GM12865 (cell line): ENCODE data around the gene VGF.
"Not testable (repeated sequence)": the region's sequence is repeated elsewhere in the genome, so short reads cannot be mapped to it uniquely, and the experiment has no call there.

Experiments
- DNase-seq: peaks from one replicate; pipeline ENCODE4 v3.0.0; 2010; ENCODE audit warnings: low read depth
- H3K4me3 ChIP-seq: 2 replicates; pipeline ENCODE4 v1.5.1; 2011; ENCODE audit warnings: mild to moderate bottlenecking, low read depth, low read length, control low read depth
- TF ChIP-seq, protein P1 (sequence below): IDR thresholded peaks from 2 replicates; pipeline ENCODE4 v1.5.1; 2011; ENCODE audit warnings: low read length, control low read depth, low read depth, inconsistent platforms; ENCODE audit not compliant: insufficient read depth; ENCODE audit errors: missing control alignments

The VGF gene

DNA sequence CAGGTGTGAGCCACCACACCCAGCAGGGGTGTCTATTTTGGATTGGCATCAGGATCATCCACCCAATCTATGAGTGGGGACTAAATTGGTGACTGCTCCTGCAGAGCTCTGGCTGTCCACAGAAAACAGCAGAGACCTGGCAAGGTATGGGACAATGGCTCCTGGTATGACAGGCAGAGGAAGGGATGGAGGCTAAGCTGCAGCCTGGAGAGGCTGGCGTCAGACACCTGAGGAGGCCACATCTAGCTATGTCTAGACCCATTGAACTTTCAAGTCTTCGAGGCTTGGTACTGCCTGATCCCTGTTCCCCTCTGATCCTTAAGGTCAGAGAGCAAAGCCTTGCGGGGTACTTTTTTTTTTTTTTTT is 41.7 kb downstream of the VGF start:
- TF ChIP-seq, protein P1, sequence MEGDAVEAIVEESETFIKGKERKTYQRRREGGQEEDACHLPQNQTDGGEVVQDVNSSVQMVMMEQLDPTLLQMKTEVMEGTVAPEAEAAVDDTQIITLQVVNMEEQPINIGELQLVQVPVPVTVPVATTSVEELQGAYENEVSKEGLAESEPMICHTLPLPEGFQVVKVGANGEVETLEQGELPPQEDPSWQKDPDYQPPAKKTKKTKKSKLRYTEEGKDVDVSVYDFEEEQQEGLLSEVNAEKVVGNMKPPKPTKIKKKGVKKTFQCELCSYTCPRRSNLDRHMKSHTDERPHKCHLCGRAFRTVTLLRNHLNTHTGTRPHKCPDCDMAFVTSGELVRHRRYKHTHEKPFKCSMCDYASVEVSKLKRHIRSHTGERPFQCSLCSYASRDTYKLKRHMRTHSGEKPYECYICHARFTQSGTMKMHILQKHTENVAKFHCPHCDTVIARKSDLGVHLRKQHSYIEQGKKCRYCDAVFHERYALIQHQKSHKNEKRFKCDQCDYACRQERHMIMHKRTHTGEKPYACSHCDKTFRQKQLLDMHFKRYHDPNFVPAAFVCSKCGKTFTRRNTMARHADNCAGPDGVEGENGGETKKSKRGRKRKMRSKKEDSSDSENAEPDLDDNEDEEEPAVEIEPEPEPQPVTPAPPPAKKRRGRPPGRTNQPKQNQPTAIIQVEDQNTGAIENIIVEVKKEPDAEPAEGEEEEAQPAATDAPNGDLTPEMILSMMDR: no peak
- H3K4me3 ChIP-seq: no peak overlapping the region
- DNase-seq: no peak

- DNase-seq: no peak
- TF ChIP-seq, protein P1: no peak
- peak overlapping the region; percentile 61 for H3K4me3 ChIP-seq
These were observed 42.3 kb downstream of the VGF start for GRCh38 chr7:101122933-101123702.

DNA sequence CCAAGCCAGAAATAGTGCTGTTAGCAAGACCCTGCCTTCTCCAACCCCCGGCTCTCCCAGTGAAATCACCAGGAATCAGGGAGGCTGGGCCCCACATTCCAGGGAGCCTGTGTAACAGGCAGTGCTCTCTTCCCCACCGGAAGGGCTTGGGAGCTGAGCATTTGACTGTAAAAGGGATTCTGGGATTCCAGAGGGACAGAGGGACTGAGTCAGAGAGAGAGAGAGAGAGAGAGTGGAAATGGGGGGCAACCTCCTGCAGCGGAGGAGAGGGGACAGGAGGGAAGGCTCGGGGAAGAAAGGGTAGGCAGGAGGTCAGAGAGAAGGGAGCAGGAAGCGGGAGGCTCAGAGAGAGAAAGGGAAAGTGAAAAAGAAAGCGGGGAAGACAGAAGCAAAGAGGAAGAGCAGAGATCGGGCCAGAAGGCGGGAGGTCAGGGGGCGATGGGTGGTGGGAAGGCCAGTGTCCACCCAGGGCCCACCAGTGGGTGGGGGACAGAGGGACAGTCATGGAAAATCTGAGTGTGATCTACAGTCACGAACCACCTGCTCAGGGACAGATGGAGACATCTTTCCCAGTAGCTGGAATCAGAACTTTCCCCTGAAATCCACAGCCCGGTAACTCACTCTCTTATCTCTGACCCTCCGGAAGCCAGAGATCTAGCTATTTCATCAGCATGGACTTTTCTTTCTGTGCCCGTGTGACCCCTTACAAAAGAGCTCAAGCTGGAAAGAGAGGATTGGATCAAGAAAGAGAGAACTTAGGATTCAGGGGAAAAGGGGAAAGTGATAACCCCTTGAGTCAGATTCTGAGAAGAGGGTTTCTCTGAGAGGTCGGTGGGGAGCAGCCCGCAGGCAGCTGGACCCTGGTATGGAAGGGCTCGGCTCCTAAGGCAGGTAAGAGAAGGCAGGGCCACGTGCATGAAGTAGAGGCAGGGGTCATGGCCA is 43.1 kb downstream of the VGF start:
- peak overlapping the region; percentile 61 for H3K4me3 ChIP-seq
- peak; percentile 40 for DNase-seq

DNA sequence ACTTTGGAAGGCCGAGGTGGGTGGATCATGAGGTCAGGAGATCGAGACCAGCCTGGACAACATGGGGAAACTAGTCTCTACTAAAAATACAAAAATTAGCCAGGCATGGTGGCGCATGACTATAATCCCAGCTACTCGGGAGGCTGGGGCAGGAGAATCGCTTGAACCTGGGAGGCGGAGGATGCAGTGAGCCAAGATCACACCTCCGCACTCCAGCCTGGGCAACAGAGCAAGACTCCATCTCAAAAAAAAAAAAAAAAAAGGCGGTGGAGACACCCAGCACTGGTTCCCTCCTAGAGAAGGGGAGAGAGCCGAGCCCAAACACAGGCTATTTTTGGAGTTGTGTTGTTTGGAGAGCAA is 43.8 kb downstream of the VGF start:
- not testable (repeated sequence) for DNase-seq, H3K4me3 ChIP-seq

More for the DNA sequence above, 43.1 kb downstream of the VGF start:
- TF ChIP-seq, protein P1: no peak

GRCh38 chr7:101120315-101120714 is 45.1 kb downstream of the VGF start:
- no peak for DNase-seq
- no peak overlapping the region for H3K4me3 ChIP-seq
- TF ChIP-seq, protein P1: no peak

- H3K4me3 ChIP-seq: no peak overlapping the region
- TF ChIP-seq, protein P1: no peak
- no peak for DNase-seq
These were observed 45.5 kb downstream of the VGF start for GRCh38 chr7:101119876-101120275.

DNA sequence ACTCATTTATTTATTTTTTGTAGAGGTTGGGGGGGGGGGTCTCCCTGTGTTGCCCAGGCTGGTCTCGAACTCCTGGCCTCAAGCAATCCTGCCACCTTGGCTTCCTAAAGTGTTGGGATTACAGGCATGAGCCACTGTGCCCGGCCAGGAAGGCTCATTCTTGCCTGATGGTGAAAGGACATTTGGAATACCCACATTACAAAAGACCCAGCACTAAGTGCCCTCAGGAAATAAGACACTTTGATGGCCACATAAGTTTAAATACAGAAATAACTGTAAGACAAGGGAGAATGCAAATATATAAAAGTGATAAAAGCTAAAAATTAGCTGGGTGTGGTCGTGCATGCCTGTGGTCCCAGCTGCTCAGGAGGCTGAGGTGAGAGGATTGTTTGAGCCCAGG is 46.5 kb downstream of the VGF start:
- DNase-seq: no peak
- no peak overlapping the region for H3K4me3 ChIP-seq
- TF ChIP-seq, protein P1: no peak
